ENCODE data around the gene LINGO3.

GRCh38 chr19:2276429-2276986 lies 31.4 kb downstream of the LINGO3 start:
- no peak for TF ChIP-seq POLR2A (IDR thresholded peaks at IDR 0.05)
- TF ChIP-seq CTCF (IDR thresholded peaks at IDR 0.05): no peak
